Activated T-cell treated with anti-CD3 and anti-CD28 coated beads for 48 hours (primary cell): ENCODE data around the gene PTGES.

Experiments used
- DNase-seq: peaks from one replicate; pipeline ENCODE4 v3.0.0-alpha.2; 2020; ENCODE audit warnings: low read depth

PTGES gene

GRCh38 chr9:129740666-129741464 is 12.0 kb downstream of the PTGES start:
- no peak for DNase-seq

GRCh38 chr9:129740174-129740573 is 12.7 kb downstream of the PTGES start:
- DNase-seq = no peak

GRCh38 chr9:129739432-129739831 is 13.4 kb downstream of the PTGES start:
- no peak for DNase-seq

- DNase-seq = peak; percentile 79
These were observed 15.2 kb downstream of the PTGES start for GRCh38 chr9:129737479-129738274.

- no peak for DNase-seq
These were observed 16.5 kb downstream of the PTGES start for GRCh38 chr9:129736334-129736733.

GRCh38 chr9:129735546-129735945 is 17.3 kb downstream of the PTGES start:
- no peak for DNase-seq

GRCh38 chr9:129733632-129733953 is 19.2 kb downstream of the PTGES start:
- no peak for DNase-seq

- no peak for DNase-seq
These were observed 19.8 kb downstream of the PTGES start for GRCh38 chr9:129732946-129733631.

GRCh38 chr9:129732100-129732499 is 20.7 kb downstream of the PTGES start:
- DNase-seq = no peak

GRCh38 chr9:129731477-129732085 is 21.3 kb downstream of the PTGES start:
- DNase-seq = no peak

GRCh38 chr9:129728744-129729143 is 24.1 kb downstream of the PTGES start:
- no peak for DNase-seq

GRCh38 chr9:129726322-129727160 is 26.3 kb downstream of the PTGES start:
- DNase-seq = peak; percentile 63

GRCh38 chr9:129725795-129726251 is 27.0 kb downstream of the PTGES start:
- no peak for DNase-seq

GRCh38 chr9:129724456-129725190 is 28.2 kb downstream of the PTGES start:
- DNase-seq = no peak

GRCh38 chr9:129722913-129723312 is 29.9 kb downstream of the PTGES start:
- DNase-seq = no peak

- DNase-seq = no peak
These were observed 31.8 kb downstream of the PTGES start for GRCh38 chr9:129720865-129721545.

GRCh38 chr9:129720181-129720864 is 32.5 kb downstream of the PTGES start:
- DNase-seq = no peak

- no peak for DNase-seq
These were observed 33.7 kb downstream of the PTGES start for GRCh38 chr9:129719135-129719534.

GRCh38 chr9:129718647-129719046 is 34.2 kb downstream of the PTGES start:
- no peak for DNase-seq
